Ecto neural progenitor cell (in vitro differentiated cells): Measurements from ENCODE around the gene SYT11.
"Not testable (repeated sequence)": the region's sequence is repeated elsewhere in the genome, so short reads cannot be mapped to it uniquely, and the experiment has no call there.

Experiments used
- DNase-seq: peaks from one replicate; pipeline ENCODE4 v3.0.0-alpha.2; 2018; ENCODE audit warnings: low spot score

Gene SYT11

DNA sequence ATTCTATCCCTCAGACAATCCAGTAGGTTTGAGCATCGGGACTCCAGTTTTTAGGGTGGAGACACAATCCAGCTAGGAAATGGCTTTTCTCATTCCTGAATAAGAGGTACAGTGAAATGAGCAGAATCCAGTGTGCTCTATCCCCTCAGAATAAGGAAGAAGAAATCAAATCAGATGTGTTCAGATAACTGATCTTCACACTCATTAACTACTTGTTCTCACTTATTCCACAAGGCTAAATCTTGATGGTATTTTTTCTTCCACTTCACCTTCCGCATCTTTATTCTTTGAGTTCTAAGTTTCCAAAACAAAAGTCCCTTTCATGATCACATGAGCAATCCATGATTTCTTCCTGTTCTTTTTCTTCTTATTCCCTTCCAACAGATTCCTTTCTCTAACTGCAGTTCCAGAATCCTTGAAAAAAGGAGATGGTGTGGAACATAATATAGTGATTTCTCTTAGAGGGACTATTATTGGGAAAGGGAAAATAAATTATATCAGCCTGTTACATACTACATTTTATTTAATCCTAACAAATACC lies 1.7 kb downstream of the SYT11 start:
- DNase-seq: no peak

DNA sequence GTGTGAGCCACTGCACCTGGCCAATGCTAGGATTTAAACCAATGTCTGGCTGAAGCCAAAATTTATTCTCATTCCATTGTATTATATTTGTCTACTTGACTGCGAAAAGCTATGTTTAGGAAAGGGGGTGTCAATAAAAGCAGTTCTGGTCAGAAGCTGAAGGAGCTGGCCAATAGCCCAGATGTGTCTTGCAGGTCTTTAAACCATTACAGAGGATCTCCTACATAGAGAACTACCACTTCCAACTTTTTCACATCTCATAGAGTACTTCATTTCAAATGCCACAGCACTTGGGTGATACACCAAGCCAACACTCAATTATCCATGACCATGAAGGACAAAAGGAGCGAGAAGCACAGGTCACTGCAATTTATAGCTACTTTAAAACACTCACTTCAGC lies 2.5 kb downstream of the SYT11 start:
- no peak for DNase-seq

DNA sequence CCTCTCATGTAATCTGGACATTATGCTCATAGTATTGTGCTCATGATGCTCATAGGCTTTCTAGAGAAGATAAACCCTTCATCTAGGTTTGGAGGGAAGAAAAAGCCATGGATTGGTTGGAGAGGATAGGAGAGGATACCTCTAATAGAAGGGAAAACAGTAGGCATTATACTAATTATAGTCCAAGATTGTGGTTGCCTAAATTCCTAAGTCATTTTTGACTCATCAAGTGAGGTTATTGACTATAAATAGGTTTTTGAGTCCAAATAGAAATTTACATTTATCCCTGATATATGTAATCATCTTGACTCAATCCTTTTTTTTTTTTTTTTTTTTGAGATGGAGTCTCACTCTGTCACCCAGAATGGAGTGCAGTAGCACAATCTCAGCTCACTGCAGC lies 5.0 kb downstream of the SYT11 start:
- DNase-seq: no peak

DNA sequence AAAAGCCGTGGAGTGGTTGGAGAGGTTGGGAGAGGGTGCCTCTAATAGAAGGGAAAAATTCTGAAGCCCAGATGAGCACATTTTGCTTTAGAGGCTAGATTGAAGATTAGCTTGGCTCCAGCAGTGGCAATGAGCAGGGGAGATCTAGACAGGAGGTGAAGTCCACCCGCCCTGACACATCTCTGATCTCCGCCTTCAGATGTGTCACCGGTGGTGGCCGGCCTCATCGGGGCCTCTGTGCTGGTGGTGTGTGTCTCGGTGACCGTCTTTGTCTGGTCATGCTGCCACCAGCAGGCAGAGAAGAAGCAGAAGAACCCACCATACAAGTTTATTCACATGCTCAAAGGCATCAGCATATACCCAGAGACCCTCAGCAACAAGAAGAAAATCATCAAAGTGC lies 8.4 kb downstream of the SYT11 start:
- DNase-seq: no peak

DNA sequence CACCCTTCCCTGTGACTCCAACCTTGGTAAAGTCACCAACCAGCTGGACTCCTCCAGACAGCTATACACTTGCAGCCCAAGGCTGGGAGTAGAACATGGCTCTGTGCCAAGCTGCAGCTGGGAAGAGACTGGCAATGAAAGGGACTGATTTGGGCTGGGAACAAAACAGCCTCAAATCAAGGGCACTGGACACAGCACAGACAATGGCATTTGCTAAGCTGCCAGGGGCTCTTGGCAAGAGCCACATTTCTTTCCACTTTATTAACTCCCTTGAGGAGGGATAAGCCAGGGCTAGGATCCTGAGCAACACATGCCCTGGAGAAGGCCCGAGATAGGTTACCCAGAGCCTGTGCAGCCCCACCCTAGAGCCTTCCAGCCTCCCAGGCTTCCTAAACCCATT lies 12.0 kb downstream of the SYT11 start:
- DNase-seq: no peak

DNA sequence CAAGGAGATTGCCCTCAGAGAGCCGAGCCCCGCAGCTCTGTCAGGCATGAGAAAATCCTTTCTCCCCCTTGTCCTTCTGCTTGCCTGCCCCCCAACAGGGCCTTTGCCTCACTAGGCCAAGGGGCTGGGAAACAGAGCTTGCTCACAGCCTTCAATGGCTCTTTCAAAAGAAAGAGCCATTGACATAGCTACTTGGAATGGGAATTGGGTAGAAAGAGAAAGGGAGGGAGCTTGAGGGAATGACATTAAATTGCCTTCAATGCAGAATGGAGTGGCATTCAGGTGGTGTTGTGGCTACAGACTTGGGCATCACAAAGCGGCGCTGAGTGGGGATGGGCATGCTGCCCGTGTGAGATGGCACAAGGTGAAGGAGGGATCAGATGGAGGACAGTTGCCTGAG lies 13.2 kb downstream of the SYT11 start:
- no peak for DNase-seq

DNA sequence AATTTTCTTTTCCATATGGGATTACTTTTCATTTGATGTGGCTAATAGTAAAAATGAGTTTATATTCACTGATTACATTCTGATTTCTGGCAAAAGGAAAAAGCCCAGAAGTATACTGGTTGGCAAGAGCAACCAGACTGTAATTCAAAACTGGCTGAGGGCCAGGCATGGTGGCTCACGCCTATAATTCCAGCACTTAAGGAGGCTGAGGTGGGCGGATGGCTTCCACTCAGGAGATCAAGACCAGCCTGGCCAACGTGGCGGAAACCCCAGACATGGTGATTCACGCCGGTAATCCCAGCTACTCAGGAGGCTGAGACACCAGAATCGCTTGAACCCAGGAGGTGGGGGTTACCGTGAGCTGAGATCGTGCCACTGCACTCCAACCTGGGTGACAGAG lies 14.5 kb downstream of the SYT11 start:
- no peak for DNase-seq

DNA sequence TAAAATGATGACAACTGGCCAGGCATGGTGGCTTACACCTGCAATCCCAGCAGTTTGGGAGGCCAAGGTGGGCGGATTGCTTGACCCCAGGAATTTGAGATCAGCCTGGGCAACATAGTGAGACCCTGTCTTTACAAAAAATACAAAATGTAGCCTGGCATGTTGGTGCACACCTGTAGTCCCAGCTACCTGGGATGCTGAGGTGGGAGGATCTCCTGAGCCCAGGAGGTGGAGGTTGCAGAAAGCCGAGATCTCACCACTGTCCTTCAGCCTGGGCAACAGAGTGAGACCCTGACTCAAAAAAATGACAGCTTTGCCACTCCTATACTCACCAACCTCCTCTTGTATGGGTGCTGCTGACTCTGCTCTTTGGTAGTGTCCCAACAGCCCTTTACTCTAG lies 18.6 kb downstream of the SYT11 start:
- no peak for DNase-seq

DNA sequence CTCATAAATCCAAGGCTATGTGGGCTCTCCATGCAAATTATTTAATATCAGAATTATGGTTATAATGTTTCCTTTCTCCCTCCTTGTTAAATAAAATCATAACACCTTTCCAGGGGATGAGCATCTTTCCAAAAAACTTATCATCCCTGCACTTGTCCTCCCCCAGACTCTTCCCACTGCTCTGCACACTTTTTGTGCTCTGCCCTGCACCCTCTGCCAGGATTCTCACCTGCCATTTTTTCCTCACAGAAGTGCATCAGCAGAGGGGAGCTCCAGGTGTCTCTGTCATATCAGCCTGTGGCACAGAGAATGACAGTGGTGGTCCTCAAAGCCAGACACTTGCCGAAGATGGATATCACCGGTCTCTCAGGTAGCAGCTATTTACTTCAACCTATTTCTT lies 20.9 kb downstream of the SYT11 start:
- no peak for DNase-seq

DNA sequence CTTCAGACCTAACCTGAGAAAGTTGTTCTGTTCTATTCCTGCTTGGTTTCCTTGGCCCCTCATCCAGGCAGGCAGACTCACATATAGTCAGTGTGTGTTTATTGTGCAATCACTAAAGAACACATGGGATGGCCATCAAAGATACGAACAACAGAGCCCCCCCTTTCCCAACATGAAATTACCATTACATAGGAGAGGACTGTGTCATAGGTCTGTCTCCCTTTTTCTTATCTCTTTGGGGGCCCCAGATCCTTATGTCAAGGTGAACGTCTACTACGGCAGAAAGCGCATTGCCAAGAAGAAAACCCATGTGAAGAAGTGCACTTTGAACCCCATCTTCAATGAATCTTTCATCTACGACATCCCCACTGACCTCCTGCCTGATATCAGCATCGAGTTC lies 21.6 kb downstream of the SYT11 start:
- DNase-seq: no peak

DNA sequence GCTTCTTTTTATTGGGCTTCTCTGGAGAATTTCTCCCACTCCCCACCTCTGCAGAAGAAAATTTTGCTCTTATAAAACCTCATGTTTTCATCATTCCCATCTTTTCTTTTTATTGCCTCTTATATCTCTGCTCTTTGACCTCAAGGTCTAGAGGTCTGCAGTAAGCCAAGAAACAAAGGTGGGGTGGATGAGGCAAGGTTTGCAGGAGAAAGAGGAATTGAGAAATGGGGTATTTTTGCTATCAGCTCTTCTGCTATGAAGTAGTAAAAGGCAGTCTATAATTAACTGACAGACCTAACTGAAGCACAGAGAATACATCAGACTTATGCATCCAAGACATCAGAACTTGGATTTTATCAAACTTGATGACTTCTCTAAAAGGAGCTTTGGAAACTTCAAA lies 22.9 kb downstream of the SYT11 start:
- DNase-seq: no peak

DNA sequence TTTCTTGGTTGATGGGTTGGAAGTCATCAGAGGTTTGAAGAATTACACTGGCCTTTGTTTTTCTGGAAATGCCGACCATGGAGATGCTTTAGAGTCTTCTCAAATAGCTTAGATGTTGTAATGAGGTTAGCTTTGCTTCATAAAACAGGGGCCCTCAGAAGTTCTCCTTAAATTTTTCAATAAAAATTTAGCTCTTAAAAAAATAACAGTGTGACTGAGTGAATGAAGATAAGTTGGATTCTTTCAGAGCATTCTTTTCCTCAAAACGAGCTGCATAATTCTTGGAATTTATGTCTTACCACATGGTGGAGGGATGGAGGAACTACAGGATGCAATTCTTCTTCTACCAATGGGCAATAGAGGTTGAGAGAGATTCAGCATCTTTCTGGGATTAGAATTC lies 23.4 kb downstream of the SYT11 start:
- no peak for DNase-seq

DNA sequence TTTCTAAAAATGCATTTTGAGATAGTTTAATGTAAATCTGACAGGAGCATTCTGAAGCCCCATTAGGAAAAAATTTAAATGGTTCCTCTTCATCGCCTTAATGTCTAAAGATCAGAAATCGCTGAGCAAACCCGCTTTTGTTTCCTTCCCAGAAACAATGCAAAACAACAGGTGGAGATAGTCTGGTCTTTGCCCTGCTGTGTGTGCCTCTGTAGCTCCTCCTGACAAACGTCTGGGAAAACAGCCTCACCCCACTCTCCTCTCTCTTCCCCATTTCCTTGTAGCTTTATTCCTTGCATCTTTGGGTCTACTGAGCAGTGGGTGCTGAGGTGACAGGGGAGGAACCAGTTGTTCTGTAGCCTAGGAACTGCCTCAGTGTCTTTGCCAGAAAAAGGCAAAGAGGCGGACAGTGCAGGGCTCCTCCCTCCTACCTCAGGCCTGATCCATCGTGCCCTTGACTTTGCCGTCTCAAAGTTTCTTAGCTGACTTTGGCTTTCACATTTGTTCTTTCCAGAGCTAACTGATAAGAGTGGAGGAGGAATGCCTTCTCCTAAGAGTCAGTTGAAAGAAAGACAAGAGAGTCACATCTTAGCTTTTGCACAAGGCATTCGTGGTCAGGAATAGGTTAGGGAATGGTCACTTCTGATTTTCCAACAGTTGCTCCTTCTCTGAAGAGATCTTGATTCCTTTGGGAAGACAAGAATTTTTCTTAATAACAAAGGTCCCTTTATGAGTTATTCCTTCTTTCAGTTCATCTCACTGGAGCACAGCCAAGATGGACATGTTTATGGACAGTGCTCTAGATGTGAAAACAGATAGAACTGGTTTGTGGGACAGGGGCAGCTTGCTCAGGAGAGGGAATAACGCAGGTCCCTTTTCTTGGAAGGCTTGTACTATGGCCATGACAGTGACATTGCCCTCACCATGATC lies 24.9 kb downstream of the SYT11 start:
- DNase-seq: no peak

DNA sequence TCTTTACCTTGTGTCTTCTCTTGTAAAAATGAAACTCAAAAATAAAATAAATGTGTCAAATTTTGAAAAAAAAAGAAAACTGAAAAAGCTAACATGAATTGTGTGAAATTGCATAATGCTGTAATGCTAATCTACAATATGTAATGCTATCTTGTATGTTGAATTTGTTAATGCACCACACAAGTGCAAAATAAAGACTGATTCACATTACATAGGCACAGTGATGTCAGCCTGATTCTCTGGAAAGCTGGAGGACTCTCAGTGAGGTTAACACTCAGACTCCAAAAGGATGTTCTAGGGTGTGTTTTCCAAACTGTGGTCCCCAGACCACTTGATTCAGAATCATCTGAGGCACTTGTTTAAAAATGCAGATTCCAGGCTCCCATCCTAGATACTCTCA lies 25.6 kb downstream of the SYT11 start:
- no peak for DNase-seq

DNA sequence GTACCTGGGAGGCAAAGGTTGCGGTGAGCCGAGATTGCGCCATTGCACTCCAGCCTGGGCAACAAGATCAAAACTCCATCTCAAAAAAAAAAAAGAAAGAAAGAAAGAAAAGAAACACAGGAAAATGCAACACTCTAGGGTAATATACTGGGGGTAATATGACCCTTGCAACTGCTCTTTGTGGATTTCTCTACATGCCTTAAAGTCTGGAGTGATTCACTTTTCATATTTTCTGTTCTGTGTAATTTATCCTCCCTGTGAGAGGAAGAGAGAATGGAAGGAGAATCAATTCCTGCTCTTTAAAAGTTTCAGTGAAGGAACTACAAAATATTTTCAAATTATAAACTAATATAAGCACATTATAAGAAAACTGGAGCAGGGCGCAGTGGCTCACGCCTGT lies 29.1 kb downstream of the SYT11 start:
- DNase-seq: no peak

DNA sequence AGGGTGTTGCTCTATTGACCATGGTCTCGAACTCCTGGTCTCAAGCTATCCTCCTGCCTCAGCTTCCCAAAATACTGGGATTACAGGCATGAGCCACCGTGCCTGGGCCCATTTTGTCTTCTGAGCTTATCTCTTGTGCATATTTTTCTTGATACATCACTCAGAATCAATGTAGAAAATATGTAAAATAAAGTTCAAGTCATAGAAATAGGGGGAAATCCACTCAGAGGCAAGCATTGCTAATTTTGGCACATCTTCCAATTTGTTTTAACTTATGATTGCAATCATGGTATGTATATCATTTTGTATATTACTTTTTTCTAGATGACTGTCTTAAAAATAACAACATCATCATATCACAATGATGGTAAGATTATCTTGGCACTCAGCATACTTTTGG lies 30.2 kb downstream of the SYT11 start:
- no peak for DNase-seq

DNA sequence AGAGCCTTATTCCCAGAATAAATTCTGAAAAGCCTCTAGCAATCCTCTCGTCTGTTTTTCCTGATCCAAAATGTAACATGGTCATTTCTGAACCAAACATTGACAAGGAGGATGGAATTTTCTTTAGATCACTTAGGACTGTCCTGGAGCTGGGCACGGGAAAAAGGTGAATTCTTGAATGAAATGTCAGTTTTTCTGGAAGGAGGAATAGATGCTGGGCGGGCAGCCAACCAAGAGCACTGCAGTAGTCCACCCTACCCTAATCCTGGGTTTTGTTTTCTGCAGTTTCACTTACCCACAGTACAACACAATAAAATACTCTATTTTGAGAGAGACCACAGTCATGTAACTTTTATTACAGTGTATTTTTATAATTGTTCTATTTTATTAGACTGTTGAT lies 30.9 kb downstream of the SYT11 start:
- DNase-seq: no peak

DNA sequence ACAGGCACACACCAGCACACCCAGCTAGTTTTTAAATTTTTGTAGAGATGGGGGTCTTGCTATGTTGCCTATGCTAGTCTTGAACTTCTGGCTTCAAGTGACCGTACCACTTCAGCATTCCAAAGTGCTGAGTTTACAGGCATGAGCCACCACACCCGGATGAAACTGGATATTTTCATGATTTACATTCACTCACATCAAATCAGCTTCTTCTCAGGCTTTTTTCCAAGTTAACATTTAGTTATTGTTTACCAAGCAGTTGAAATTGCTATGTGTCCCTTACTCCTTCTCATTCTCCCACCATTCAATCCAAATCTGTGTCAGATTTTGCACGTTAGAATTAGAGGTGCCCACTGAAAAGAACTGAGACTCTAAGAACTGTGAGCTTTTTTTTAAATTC lies 33.4 kb downstream of the SYT11 start:
- DNase-seq: no peak

DNA sequence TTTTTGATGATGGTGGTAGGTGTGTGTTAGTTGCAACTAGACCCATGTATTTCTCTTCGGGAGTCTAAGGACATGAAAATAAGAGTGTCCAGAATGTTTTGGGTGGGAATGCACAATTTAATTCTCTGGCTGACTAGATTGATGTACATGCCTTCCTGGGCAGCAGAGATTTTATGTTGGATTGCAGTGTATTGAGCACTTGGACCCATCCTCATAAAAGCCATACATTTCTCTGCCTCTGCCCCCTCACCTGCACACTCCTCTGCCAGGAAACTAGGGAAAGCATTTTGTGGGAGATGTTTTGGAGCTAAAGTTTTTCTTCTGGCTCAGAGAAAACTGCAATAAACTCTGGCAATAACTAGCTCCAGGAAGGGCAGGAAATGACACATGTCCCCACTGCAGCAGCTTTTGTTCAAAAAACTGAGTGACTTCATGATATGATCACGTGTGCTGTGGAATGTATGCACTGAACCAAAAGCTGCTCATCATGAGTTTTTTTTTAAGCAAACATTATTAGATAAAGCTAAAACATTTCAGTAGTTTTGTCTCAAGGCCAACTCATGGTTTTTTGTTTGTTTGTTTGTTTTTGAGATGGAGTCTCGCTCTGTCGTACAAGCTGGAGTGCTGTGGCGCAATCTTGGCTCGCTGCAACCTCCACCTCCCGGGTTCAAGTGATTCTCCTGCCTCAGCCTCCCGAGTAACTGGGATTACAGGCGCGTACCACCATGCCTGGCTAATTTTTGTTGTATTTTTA lies 34.2 kb downstream of the SYT11 start:
- no peak for DNase-seq

DNA sequence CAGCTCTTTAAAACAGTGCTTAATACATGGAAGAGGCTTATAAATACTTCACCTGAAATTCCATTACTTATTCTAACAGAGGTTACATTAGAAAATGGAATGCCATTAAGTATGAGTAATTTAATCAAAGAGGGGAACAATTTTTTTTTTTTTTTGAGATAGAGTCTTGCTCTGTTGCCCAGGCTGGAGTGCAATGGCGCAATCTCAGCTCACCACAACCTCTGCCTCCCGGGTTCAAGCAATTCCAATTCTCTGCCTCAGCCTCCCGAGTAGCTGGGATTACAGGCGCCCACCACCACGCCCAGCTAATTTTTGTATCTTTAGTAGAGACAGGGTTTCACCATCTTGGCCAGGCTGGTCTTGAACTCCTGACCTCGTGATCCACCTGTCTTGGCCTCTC lies 36.2 kb downstream of the SYT11 start:
- not testable (repeated sequence) for DNase-seq

DNA sequence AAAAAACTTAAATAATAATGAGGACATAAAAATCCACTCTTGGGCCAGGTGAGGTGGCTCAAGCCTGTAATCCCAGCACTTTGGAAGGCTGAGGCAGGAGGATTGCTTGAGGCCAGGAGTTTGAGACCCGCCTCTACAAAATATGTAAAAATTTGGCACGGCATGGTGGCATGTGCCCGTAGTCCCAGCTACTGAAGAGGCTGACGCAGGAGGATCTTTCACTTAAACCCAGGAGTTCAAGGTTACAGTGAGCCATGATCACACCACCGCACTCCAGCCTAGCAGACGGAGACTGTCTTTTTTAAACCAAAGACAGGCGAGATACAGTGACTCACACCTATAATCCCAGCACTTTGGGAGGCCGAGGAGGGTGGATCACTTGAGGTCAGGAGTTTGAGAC lies 37.1 kb downstream of the SYT11 start:
- DNase-seq: not testable (repeated sequence)

DNA sequence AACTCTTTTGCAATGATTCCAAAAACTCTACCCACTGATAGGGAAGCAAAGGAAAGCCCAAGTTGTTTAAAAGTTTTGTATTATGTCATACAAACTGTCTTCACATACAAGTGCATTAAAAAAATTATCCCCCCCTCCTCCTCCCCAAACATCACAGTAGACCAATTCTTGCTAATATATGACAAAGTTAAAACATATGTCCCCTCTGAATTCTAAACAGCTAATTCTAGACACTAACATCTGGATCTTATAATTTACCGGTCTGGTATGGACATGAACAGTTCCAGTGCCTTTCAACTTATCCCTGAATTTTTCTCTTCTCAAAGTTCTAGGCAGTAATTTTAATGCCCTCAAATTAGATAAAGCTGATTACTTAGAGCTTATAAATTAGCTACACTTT lies 38.4 kb downstream of the SYT11 start:
- DNase-seq: no peak

DNA sequence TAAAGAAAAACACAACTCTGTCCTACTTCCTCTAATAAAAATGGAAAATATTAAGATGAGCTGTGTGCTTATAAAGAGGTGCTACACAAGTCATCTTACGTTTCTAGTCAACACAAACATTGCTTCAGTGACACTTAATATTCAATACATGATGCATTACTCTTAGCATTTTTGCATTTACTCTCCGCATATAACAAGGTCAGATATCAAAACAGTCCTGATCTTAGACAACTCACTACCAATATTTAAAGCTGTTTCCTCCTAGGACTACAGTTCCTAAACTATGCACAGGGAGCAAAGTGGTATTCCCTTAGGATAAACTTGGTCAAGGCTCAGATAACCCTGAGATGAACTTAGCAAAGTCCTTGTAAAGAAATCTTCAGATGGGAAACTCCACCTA lies 39.5 kb downstream of the SYT11 start:
- DNase-seq: no peak
